HG02610 (cell line): ENCODE measurements around the gene STK33.

Experiments used
- ATAC-seq: cut with Tn5 transposase; IDR thresholded peaks from one replicate; pipeline ENCODE4 v1.9.1; 2021; ENCODE audit warnings: mild to moderate bottlenecking, moderate library complexity; ENCODE audit not compliant: unreplicated experiment

Gene STK33

GRCh38 chr11:8459711-8460399, 134.2 kb downstream of the STK33 start:
- ATAC-seq = no peak

GRCh38 chr11:8442301-8442700, 151.7 kb downstream of the STK33 start:
- ATAC-seq = no peak

GRCh38 chr11:8440649-8441048, 153.4 kb downstream of the STK33 start:
- ATAC-seq = no peak

- ATAC-seq = no peak
These were observed 164.5 kb downstream of the STK33 start for GRCh38 chr11:8429483-8429882.

- ATAC-seq = no peak
These were observed 168.0 kb downstream of the STK33 start for GRCh38 chr11:8426076-8426475.

GRCh38 chr11:8415195-8415594, 178.8 kb downstream of the STK33 start:
- ATAC-seq = no peak

- ATAC-seq = no peak
These were observed 185.7 kb downstream of the STK33 start for GRCh38 chr11:8408151-8408941.

- no peak for ATAC-seq
These were observed 190.7 kb downstream of the STK33 start for GRCh38 chr11:8403310-8403709.

- ATAC-seq = no peak
These were observed 201.1 kb downstream of the STK33 start for GRCh38 chr11:8392886-8393285.

- ATAC-seq = no peak
These were observed 201.9 kb downstream of the STK33 start for GRCh38 chr11:8392166-8392565.

GRCh38 chr11:8390851-8391612, 203.0 kb downstream of the STK33 start:
- no peak for ATAC-seq

GRCh38 chr11:8389029-8389996, 204.7 kb downstream of the STK33 start:
- no peak for ATAC-seq

- ATAC-seq = no peak
These were observed 206.3 kb downstream of the STK33 start for GRCh38 chr11:8387693-8388092.

GRCh38 chr11:8387141-8387540, 206.9 kb downstream of the STK33 start:
- ATAC-seq = no peak

- peak; percentile 75 for ATAC-seq
These were observed 207.7 kb downstream of the STK33 start for GRCh38 chr11:8386134-8386864.

GRCh38 chr11:8384199-8384821, 209.7 kb downstream of the STK33 start:
- ATAC-seq = no peak

GRCh38 chr11:8383627-8384026, 210.4 kb downstream of the STK33 start:
- ATAC-seq = no peak

- no peak for ATAC-seq
These were observed 210.8 kb downstream of the STK33 start for GRCh38 chr11:8383227-8383626.

- ATAC-seq = no peak
These were observed 211.5 kb downstream of the STK33 start for GRCh38 chr11:8382436-8383053.
